IMR-90 (cell line): ENCODE results near the gene HTR3E. TPM values are rescaled to one million over a fixed set of nuclear protein-coding genes. Genes with fewer than 3 reads are reported as not detected.

ENCODE experiments used
- microRNA-seq, 2 experiments: library from miRNA; stranded (forward) in 1 of 2; unstranded in 1 of 2; fragments of 10-50 nt in 1 of 2; fragments of <30 nt in 1 of 2; gene quantifications in 1 of 2; microRNA quantifications in 1 of 2; one replicate each; pipeline versions ENCODE3 to v1.1.0; 2013 to 2020; ENCODE audit not compliant: insufficient read depth in 1 of 2, insufficient read length in 1 of 2, unreplicated experiment in 1 of 2
- polyA plus RNA-seq, 3 experiments: library from polyadenylated mRNA; depleted of rRNA; stranded (reverse); fragments of >200 nt; gene quantifications; 2 replicates each; pipeline ENCODE4 v1.2.3, GENCODE V29; 2012; ENCODE audit warnings: low replicate concordance in 1 of 3
- small RNA-seq, 5 experiments: library from RNA; depleted of rRNA; stranded (forward); fragments of <200 nt; gene quantifications; one replicate each; pipeline ENCODE3, GENCODE V24; 2012
- total RNA-seq: library from RNA; depleted of rRNA; stranded (reverse); fragments of >200 nt; gene quantifications from 2 replicates; pipeline ENCODE4 v1.2.3, GENCODE V29; 2012; rRNA removed

The HTR3E gene
- total and polyA plus RNA-seq, 2 of the 4 experiments (the other 2 are of a cell fraction), result not detected

Small RNA genes within 50 kb of the gene (microRNA-seq; reads per million reads assigned to microRNA genes)
- gene RF00019 (ENCODE audit: insufficient read depth, insufficient read length), result not detected

Small RNA genes within 50 kb of the gene (small RNA-seq; reads per million reads assigned to genes)
- gene RF00019, result 0 reads per million in 5 experiments

Other genes with a start within 250 kb of the HTR3E start
- gene PARL, start 212.2 kb upstream of the HTR3E start, total RNA-seq, result 35.5 and 44.2 TPM in 2 replicates
- gene PARL, start 212.2 kb upstream of the HTR3E start, polyA plus RNA-seq (2012; rRNA removed), result 35.3 and 42.6 TPM in 2 replicates
- gene ABCC5, start 79.2 kb upstream of the HTR3E start, total RNA-seq, result 8.4 and 9.2 TPM in 2 replicates
- 16.2 and 17.7 TPM in 2 replicates for gene ABCC5, start 79.2 kb upstream of the HTR3E start, polyA plus RNA-seq (2012; rRNA removed)
- gene HTR3D, start 65.3 kb upstream of the HTR3E start, total RNA-seq, result not detected in 2 replicates
- not detected in 2 replicates for gene HTR3D, start 65.3 kb upstream of the HTR3E start, polyA plus RNA-seq (2012; rRNA removed)
- gene HTR3C, start 44.0 kb upstream of the HTR3E start, total RNA-seq, result not detected in 2 replicates
- not detected in 2 replicates for gene HTR3C, start 44.0 kb upstream of the HTR3E start, polyA plus RNA-seq (2012; rRNA removed)
- gene EIF2B5, start 38.3 kb downstream of the HTR3E start, total RNA-seq, result 32.5 and 37.6 TPM in 2 replicates
- gene EIF2B5, start 38.3 kb downstream of the HTR3E start, polyA plus RNA-seq (2012; rRNA removed), result 29.5 and 31.7 TPM in 2 replicates
- gene DVL3, start 58.3 kb downstream of the HTR3E start, total RNA-seq, result 23.3 and 24.2 TPM in 2 replicates
- gene DVL3, start 58.3 kb downstream of the HTR3E start, polyA plus RNA-seq (2012; rRNA removed), result 40.4 and 41.2 TPM in 2 replicates
- gene AP2M1, start 77.8 kb downstream of the HTR3E start, total RNA-seq, result 855 and 876 TPM in 2 replicates
- gene AP2M1, start 77.8 kb downstream of the HTR3E start, polyA plus RNA-seq (2012; rRNA removed), result 1,065 and 1,068 TPM in 2 replicates
- 35.0 and 36.9 TPM in 2 replicates for gene ABCF3, start 89.1 kb downstream of the HTR3E start, total RNA-seq
- 58.3 and 59.2 TPM in 2 replicates for gene ABCF3, start 89.1 kb downstream of the HTR3E start, polyA plus RNA-seq (2012; rRNA removed)
- not detected in 2 replicates for gene VWA5B2, start 132.5 kb downstream of the HTR3E start, total RNA-seq
- not detected in 2 replicates for gene VWA5B2, start 132.5 kb downstream of the HTR3E start, polyA plus RNA-seq (2012; rRNA removed)
- gene ALG3, start 151.9 kb downstream of the HTR3E start, total RNA-seq, result 19.2 and 19.5 TPM in 2 replicates
- 52.6 and 55.5 TPM in 2 replicates for gene ALG3, start 151.9 kb downstream of the HTR3E start, polyA plus RNA-seq (2012; rRNA removed)
- gene EEF1AKMT4, start 152.6 kb downstream of the HTR3E start, total RNA-seq, result 2.8 and 2.9 TPM in 2 replicates
- gene EEF1AKMT4, start 152.6 kb downstream of the HTR3E start, polyA plus RNA-seq (2012; rRNA removed), result 3.6 and 5.3 TPM in 2 replicates
- gene CAMK2N2, start 164.5 kb downstream of the HTR3E start, total RNA-seq, result not detected in 2 replicates
- 0.29 and 0.34 TPM in 2 replicates for gene CAMK2N2, start 164.5 kb downstream of the HTR3E start, polyA plus RNA-seq (2012; rRNA removed)
- gene ECE2, start 179.0 kb downstream of the HTR3E start, total RNA-seq, result not detected in 2 replicates
- not detected in 2 replicates for gene ECE2, start 179.0 kb downstream of the HTR3E start, polyA plus RNA-seq (2012; rRNA removed)
- gene PSMD2, start 202.2 kb downstream of the HTR3E start, total RNA-seq, result 697 and 872 TPM in 2 replicates
- gene PSMD2, start 202.2 kb downstream of the HTR3E start, polyA plus RNA-seq (2012; rRNA removed), result 474 and 514 TPM in 2 replicates
- gene EIF4G1, start 217.5 kb downstream of the HTR3E start, total RNA-seq, result 225 TPM in 2 replicates
- 274 and 300 TPM in 2 replicates for gene EIF4G1, start 217.5 kb downstream of the HTR3E start, polyA plus RNA-seq (2012; rRNA removed)
- gene FAM131A, start 240.5 kb downstream of the HTR3E start, total RNA-seq, result 9.7 and 10.8 TPM in 2 replicates
- 16.5 and 19.5 TPM in 2 replicates for gene FAM131A, start 240.5 kb downstream of the HTR3E start, polyA plus RNA-seq (2012; rRNA removed)